GM13977 (cell line): ENCODE data around the gene PEX5L.
"Not testable (repeated sequence)": the region's sequence is repeated elsewhere in the genome, so short reads cannot be mapped to it uniquely, and the experiment has no call there.

ENCODE experiments used
- DNase-seq: peaks from one replicate; pipeline ENCODE4 v3.0.0; 2012; ENCODE audit warnings: low spot score
- CTCF ChIP-seq: IDR thresholded peaks from 2 replicates; pipeline ENCODE4 v1.5.1; 2012; ENCODE audit warnings: mild to moderate bottlenecking, control low read depth; ENCODE audit not compliant: insufficient read depth; ENCODE audit errors: extremely low read depth, missing control alignments
- in situ Hi-C: fragments of 300-500 bp; cut with MboI; formaldehyde crosslinking; loops from one replicate; pipeline ENCODE4 v1.12.0; 2022; ENCODE audit warnings: low sequenced_read_pairs, low pct_unique_long_range_greater_than_20kb, mixed read lengths, inconsistent platforms; ENCODE audit not compliant: unreplicated experiment

The PEX5L gene

DNA sequence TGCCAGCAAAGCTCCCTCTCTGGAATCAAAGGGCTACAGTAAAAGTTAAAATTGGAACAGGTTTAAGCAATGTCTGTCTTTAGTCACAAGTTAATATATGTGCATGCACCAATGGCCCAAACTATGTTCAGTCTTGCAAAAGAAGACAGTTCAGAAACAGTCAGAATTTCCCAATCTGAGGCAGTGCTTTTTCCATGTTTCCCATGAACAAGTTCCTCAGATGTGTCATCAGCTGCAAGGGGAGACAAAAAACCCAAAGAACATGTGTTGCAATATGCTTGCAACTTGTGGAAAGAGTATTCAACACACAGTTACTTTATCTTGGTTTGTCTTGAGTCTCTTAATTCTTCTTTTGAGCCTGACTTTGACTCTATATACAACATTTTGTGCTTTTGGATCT is 235.5 kb downstream of the PEX5L start:
- no peak for DNase-seq
- no peak for TF ChIP-seq CTCF
- in situ Hi-C loops: no loop called here

DNA sequence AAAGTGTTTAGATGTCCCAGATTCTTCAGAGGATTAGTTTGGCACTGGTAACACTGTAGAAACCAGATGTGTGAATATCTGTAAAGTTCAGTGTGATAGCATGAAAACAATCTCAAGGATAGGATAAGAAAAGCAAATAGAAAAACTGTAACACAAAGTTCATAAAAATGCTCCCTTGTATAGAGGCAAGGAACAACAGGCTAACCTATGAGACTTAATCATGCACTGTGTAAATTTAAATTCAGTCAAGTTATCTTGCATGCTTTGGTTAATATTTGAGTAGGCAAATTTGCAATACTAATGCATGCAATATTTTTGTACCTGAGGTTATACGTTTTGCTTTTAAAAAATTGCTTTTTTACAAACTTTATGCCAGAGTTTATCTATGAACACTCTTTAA is 239.5 kb downstream of the PEX5L start:
- no peak for TF ChIP-seq CTCF
- in situ Hi-C loops: no loop called here
- DNase-seq: no peak

- in situ Hi-C loops: no loop called here
- no peak for TF ChIP-seq CTCF
- no peak for DNase-seq
These were observed 240.3 kb downstream of the PEX5L start for GRCh38 chr3:179796421-179796820.

GRCh38 chr3:179794355-179794754 is 242.4 kb downstream of the PEX5L start:
- no peak for DNase-seq
- in situ Hi-C loops: no loop called here
- no peak for TF ChIP-seq CTCF

GRCh38 chr3:179791793-179792192 is 244.9 kb downstream of the PEX5L start:
- in situ Hi-C loops: no loop called here
- TF ChIP-seq CTCF: no peak
- no peak for DNase-seq

GRCh38 chr3:179788996-179789395 is 247.7 kb downstream of the PEX5L start:
- TF ChIP-seq CTCF: no peak
- in situ Hi-C loops: no loop called here
- DNase-seq: no peak

- not testable (repeated sequence) for DNase-seq
These were observed 253.9 kb downstream of the PEX5L start for GRCh38 chr3:179782841-179783240.

More at GRCh38 chr3:179782841-179783240, 253.9 kb downstream of the PEX5L start:
- in situ Hi-C loops: not testable (repeated sequence)
